Trophoblast cell (in vitro differentiated cells and primary cell): Measurements from ENCODE around the gene LCE3A.

Source experiments
- DNase-seq, 2 donors: peaks; one replicate each; pipeline ENCODE4 v3.0.0-alpha.2; 2016
- H2AFZ ChIP-seq: 2 replicates; pipeline ENCODE4 v1.6.1; 2013; ENCODE audit warnings: low read length, moderate library complexity, mild to moderate bottlenecking; ENCODE audit not compliant: insufficient read depth, poor library complexity
- H2AK5ac ChIP-seq: 2 replicates; pipeline ENCODE4 v1.6.1; 2013; ENCODE audit warnings: mild to moderate bottlenecking, low read length
- H2BK120ac ChIP-seq: 2 replicates; pipeline ENCODE4 v1.6.1; 2013; ENCODE audit warnings: low read length, mild to moderate bottlenecking, moderate library complexity; ENCODE audit not compliant: insufficient read depth, poor library complexity
- H2BK12ac ChIP-seq: 2 replicates; pipeline ENCODE4 v1.6.1; 2013; ENCODE audit warnings: mild to moderate bottlenecking, low read length, moderate library complexity
- H2BK5ac ChIP-seq: 2 replicates; pipeline ENCODE4 v1.6.1; 2013; ENCODE audit warnings: low read length, low read depth, moderate library complexity, mild to moderate bottlenecking; ENCODE audit not compliant: poor library complexity
- H3K14ac ChIP-seq: 2 replicates; pipeline ENCODE4 v1.6.1; 2013; ENCODE audit warnings: mild to moderate bottlenecking, low read length
- H3K18ac ChIP-seq: 2 replicates; pipeline ENCODE4 v1.6.1; 2013; ENCODE audit warnings: mild to moderate bottlenecking, low read length
- H3K23ac ChIP-seq: 2 replicates; pipeline ENCODE4 v1.6.1; 2013; ENCODE audit warnings: low read length
- H3K27ac ChIP-seq: 2 replicates; pipeline ENCODE4 v1.5.1; 2013; ENCODE audit warnings: low read depth, mild to moderate bottlenecking, inconsistent platforms, low read length, moderate library complexity
- H3K27me3 ChIP-seq: 2 replicates; pipeline ENCODE4 v1.6.1; 2013; ENCODE audit warnings: inconsistent platforms, mild to moderate bottlenecking, low read length, moderate library complexity; ENCODE audit not compliant: insufficient read depth
- H3K36me3 ChIP-seq, 2 experiments: 1 replicate in 1 of 2; 2 replicates in 1 of 2; pipeline ENCODE4 v1.6.1; 2013; ENCODE audit warnings: low read length in 2 of 2, mild to moderate bottlenecking in 2 of 2, moderate library complexity in 1 of 2; ENCODE audit not compliant: insufficient read depth in 2 of 2, control insufficient read depth in 1 of 2
- H3K4ac ChIP-seq: 2 replicates; pipeline ENCODE4 v1.6.1; 2013; ENCODE audit warnings: low read depth, mild to moderate bottlenecking, low read length, moderate library complexity
- H3K4me1 ChIP-seq, 2 experiments: 1 replicate in 1 of 2; 2 replicates in 1 of 2; pipeline ENCODE4 v1.6.1; 2013; ENCODE audit warnings: low read length in 2 of 2, mild to moderate bottlenecking in 2 of 2, moderate library complexity in 1 of 2; ENCODE audit not compliant: insufficient read depth in 2 of 2, control insufficient read depth in 1 of 2
- H3K4me2 ChIP-seq: 2 replicates; pipeline ENCODE4 v1.6.1; 2013; ENCODE audit warnings: inconsistent platforms, mild to moderate bottlenecking, low read length, moderate library complexity
- H3K4me3 ChIP-seq: 2 replicates; pipeline ENCODE4 v1.5.1; 2013; ENCODE audit warnings: mild to moderate bottlenecking, low read depth, low read length, inconsistent platforms
- H3K79me1 ChIP-seq: one replicate; pipeline ENCODE4 v1.6.1; 2013; ENCODE audit warnings: low read length
- H3K79me2 ChIP-seq: 2 replicates; pipeline ENCODE4 v1.6.1; 2013; ENCODE audit warnings: low read length, mild to moderate bottlenecking; ENCODE audit not compliant: control insufficient read depth, insufficient read depth, poor library complexity
- H3K9ac ChIP-seq: 2 replicates; pipeline ENCODE4 v1.6.1; 2013; ENCODE audit warnings: mild to moderate bottlenecking, low read length
- H3K9me3 ChIP-seq: 2 replicates; pipeline ENCODE4 v1.6.1; 2013; ENCODE audit warnings: low read depth, mild to moderate bottlenecking, control low read depth, inconsistent platforms, low read length; ENCODE audit not compliant: insufficient read depth
- H4K12ac ChIP-seq: 2 replicates; pipeline ENCODE4 v1.6.1; 2013; ENCODE audit warnings: low read depth, mild to moderate bottlenecking, low read length, moderate library complexity
- H4K8ac ChIP-seq: 2 replicates; pipeline ENCODE4 v1.6.1; 2013; ENCODE audit warnings: low read depth, mild to moderate bottlenecking, low read length, moderate library complexity
- H4K91ac ChIP-seq: one replicate; pipeline ENCODE4 v1.6.1; 2013; ENCODE audit warnings: low read depth, mild to moderate bottlenecking, low read length, moderate library complexity
- WGBS: extraction: QIAGEN DNeasy Blood & Tissue Kit; methylation state at CpG from one replicate; pipeline ENCODE4 v1.1.7; 2013; ENCODE audit warnings: missing lambda C conversion rate; ENCODE audit not compliant: insufficient read length, insufficient coverage; ENCODE audit errors: extremely low coverage; 5-methylcytosine and 5-hydroxymethylcytosine counted together

LCE3A gene

GRCh38 chr1:152646656-152647055 is 23.8 kb upstream of the LCE3A start:
- Histone ChIP-seq H2BK12ac (no peak overlapping the region), H3K9ac (no peak overlapping the region), H3K4me1 (no peaks in the 10 kb centered on the region), H3K27me3 (no peaks in the 10 kb centered on the region), H3K4me3 (no peak overlapping the region), H3K9me3 (peaks cover 12% of the 10 kb centered on the region), H3K23ac (no peak overlapping the region), H3K79me2 (no peaks in the 10 kb centered on the region), H2BK5ac (no peak overlapping the region), H3K27ac (no peak overlapping the region), H2BK120ac (no peak overlapping the region), H3K4me2 (no peak overlapping the region), H3K18ac (no peak overlapping the region), H2AK5ac (no peak overlapping the region), H3K4ac (no peak overlapping the region), H3K14ac (no peak overlapping the region), H3K79me1 (no peaks in the 10 kb centered on the region), H2AFZ (no peak overlapping the region), H4K8ac (no peak overlapping the region), H4K91ac (no peak overlapping the region), H4K12ac (no peak overlapping the region), H3K36me3 (no peaks in the 10 kb centered on the region)
- peak; percentile 23 to 84 for DNase-seq

- Histone ChIP-seq H3K18ac (no peak overlapping the region), H3K9me3 (peaks cover 14% of the 10 kb centered on the region), H2BK120ac (no peak overlapping the region), H3K4ac (no peak overlapping the region), H3K9ac (no peak overlapping the region), H3K4me2 (no peak overlapping the region), H4K91ac (no peak overlapping the region), H3K23ac (no peak overlapping the region), H3K79me2 (no peaks in the 10 kb centered on the region), H2BK12ac (no peak overlapping the region), H3K36me3 (no peaks in the 10 kb centered on the region), H3K4me3 (no peak overlapping the region), H4K12ac (no peak overlapping the region), H2BK5ac (no peak overlapping the region), H3K14ac (no peak overlapping the region), H3K4me1 (no peaks in the 10 kb centered on the region), H2AK5ac (no peak overlapping the region), H3K27ac (no peak overlapping the region), H3K27me3 (no peaks in the 10 kb centered on the region), H2AFZ (no peak overlapping the region), H4K8ac (no peak overlapping the region), H3K79me1 (no peaks in the 10 kb centered on the region)
- no peak for DNase-seq
- no CpG with 5 or more reads among the region's 3 CpGs for WGBS
Measured at GRCh38 chr1:152645146-152645545, 22.2 kb upstream of the LCE3A start.

- Histone ChIP-seq H3K9ac (no peak overlapping the region), H3K4me1 (no peaks in the 10 kb centered on the region), H2AFZ (no peak overlapping the region), H3K4me2 (no peak overlapping the region), H3K4me3 (no peak overlapping the region), H2BK120ac (no peak overlapping the region), H3K27me3 (no peaks in the 10 kb centered on the region), H3K18ac (no peak overlapping the region), H3K23ac (no peak overlapping the region), H4K8ac (no peak overlapping the region), H2AK5ac (no peak overlapping the region), H3K36me3 (no peaks in the 10 kb centered on the region), H3K79me1 (no peaks in the 10 kb centered on the region), H3K9me3 (peaks cover 14% of the 10 kb centered on the region), H3K79me2 (no peaks in the 10 kb centered on the region), H3K4ac (no peak overlapping the region), H3K27ac (no peak overlapping the region), H4K91ac (no peak overlapping the region), H2BK5ac (no peak overlapping the region), H2BK12ac (no peak overlapping the region), H4K12ac (no peak overlapping the region), H3K14ac (no peak overlapping the region)
- WGBS = no CpG with 5 or more reads among the region's 3 CpGs
- DNase-seq = no peak
Measured at GRCh38 chr1:152643945-152644344, 21.0 kb upstream of the LCE3A start.

- Histone ChIP-seq H3K18ac (no peak overlapping the region), H3K9ac (no peak overlapping the region), H3K4ac (no peak overlapping the region), H2BK5ac (no peak overlapping the region), H2BK12ac (no peak overlapping the region), H2BK120ac (no peak overlapping the region), H2AFZ (no peak overlapping the region), H3K27me3 (no peaks in the 10 kb centered on the region), H3K4me1 (no peaks in the 10 kb centered on the region), H3K79me1 (no peaks in the 10 kb centered on the region), H3K4me3 (no peak overlapping the region), H3K27ac (no peak overlapping the region), H3K9me3 (peaks cover 12% of the 10 kb centered on the region), H4K8ac (no peak overlapping the region), H3K36me3 (no peaks in the 10 kb centered on the region), H4K12ac (no peak overlapping the region), H3K79me2 (no peaks in the 10 kb centered on the region), H3K4me2 (no peak overlapping the region), H3K23ac (no peak overlapping the region), H3K14ac (no peak overlapping the region), H4K91ac (no peak overlapping the region), H2AK5ac (no peak overlapping the region)
- DNase-seq = no peak
- WGBS = no CpG with 5 or more reads among the region's 1 CpG
Measured at GRCh38 chr1:152640351-152640750, 17.4 kb upstream of the LCE3A start.
